NCI-H1417 (cell line): ENCODE data around the gene LRCH1.
A peak's percentile ranks its signal among the peaks of the same experiment; 100 is the strongest.

Experiments used
- DNase-seq, 3 experiments: peaks; one replicate each; lab custom pipeline; 2025; lab: John Stamatoyannopoulos, UW

LRCH1 gene

DNA sequence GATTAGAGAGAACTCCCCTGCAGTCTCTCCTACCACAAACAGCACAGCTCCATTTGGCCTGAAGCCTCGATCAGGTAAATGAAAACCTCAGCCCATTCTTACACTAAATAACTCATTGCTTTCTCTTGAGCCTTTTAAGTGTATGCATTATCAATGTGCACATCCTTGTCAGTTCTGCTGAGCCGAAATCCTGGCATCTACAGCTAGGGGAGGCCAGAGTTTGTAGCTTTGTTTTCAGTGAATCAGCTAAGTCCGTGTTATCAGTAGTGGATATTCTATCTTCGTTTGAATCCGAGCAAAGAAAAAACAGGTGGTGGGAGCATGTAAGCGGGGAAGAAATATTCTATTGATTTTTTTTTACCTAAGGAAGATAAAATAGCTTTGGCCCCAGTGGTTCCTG, 159.6 kb downstream of the LRCH1 start:
- peak; percentile 0 to 72 (median 27) for DNase-seq

DNA sequence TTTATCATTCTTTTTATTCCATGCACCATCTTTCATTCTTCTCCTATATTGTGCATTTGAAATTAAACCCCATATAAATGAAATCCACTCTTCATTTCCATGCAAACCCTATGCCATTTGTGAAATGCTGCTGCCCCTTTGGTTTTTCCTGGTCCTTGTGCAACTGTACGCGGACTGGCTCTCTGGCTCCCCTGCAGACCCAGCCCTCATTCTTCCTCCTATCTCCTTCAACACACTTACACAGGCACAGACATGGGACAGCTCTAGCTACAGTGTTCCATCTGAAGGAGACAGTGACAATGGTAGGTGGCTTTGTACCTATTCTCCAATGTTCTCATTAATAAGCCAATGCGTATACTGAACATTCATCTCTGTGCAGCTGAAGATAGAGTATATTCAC, 162.4 kb downstream of the LRCH1 start:
- DNase-seq = no peak

DNA sequence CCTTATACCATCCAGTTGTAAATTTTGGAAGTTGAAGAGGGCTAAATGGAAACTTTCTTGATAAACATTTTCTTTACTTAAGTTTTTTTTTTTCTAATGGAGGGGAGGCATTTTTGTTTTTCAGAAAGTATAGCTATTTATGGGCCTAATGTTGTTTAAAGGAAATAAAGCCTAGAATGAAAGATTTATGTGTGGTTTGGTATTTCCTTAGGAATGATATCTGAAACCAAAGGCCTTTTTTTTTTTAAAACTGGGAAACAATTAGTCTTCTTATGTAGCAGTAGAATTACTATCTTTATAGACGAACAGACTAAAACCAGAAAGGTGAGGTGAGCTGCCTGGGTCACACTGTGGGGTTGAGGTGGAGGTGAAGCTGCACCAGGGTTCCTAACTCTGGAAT, 163.9 kb downstream of the LRCH1 start:
- DNase-seq = no peak

DNA sequence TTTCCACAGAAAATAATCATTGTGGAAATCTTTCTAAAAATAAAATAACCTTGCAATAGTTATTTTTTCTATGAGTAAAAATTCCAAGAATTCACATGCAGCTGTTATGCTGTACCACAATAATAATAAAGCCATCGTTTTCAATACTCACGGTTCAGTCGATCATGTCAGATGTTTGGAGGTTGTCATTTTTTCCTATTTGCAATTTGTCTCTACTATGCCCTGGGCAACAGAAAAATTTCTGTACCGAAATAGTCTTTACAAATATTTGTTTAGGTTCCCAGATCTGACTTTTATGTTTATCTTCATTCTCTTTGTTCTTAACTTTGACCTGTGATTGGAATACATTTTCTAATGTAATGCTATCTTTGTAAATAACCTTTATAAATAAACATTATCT, 164.3 kb downstream of the LRCH1 start:
- DNase-seq = peak in 1 of 3 experiments; percentile 1

GRCh38 chr13:46717856-46718255, 164.9 kb downstream of the LRCH1 start:
- no peak for DNase-seq

- DNase-seq = no peak
Measured at GRCh38 chr13:46720189-46720588, 167.2 kb downstream of the LRCH1 start.

DNA sequence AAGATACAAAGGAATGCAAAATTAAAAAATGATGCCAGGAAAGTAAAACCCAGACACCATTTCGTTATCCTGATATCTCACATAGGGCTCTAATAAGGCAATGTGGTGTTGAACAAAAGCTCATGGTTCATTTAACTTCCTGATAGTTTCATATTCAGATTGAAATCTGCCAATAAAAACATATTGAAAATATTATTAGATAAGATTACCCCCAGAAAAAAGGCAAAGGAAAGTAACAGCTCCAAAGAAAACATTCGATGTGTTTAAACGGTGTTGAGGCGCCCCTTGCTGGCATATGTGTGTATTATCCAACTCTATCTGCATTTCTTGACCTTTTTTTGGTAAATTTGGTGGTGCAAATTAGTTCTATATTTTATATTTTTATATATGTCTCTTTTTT, 168.1 kb downstream of the LRCH1 start:
- peak; percentile 11 to 65 (median 14) for DNase-seq

- DNase-seq = no peak
Measured at GRCh38 chr13:46726347-46726746, 173.4 kb downstream of the LRCH1 start.

GRCh38 chr13:46728777-46729176, 175.8 kb downstream of the LRCH1 start:
- no peak for DNase-seq

DNA sequence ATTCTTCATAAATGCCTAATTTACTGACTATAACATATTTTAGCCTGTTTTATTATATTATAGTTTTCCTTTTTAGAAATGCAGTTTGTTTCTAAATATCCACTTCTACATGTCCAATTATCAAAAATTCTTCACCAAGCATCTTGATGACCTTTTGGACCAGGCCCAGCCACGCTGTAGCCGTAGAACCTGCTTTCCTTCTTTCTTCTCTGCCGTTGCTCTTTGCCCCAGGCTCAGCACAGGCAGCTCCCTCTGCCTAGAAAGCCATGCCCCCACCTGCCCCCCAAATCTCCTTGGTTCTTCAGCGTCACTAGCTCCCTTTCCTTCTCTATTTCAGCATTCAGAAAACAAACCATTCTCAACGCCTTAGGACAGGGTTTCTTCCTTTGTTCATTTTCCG, 178.6 kb downstream of the LRCH1 start:
- DNase-seq = no peak

GRCh38 chr13:46735425-46735824, 182.5 kb downstream of the LRCH1 start:
- no peak for DNase-seq

DNA sequence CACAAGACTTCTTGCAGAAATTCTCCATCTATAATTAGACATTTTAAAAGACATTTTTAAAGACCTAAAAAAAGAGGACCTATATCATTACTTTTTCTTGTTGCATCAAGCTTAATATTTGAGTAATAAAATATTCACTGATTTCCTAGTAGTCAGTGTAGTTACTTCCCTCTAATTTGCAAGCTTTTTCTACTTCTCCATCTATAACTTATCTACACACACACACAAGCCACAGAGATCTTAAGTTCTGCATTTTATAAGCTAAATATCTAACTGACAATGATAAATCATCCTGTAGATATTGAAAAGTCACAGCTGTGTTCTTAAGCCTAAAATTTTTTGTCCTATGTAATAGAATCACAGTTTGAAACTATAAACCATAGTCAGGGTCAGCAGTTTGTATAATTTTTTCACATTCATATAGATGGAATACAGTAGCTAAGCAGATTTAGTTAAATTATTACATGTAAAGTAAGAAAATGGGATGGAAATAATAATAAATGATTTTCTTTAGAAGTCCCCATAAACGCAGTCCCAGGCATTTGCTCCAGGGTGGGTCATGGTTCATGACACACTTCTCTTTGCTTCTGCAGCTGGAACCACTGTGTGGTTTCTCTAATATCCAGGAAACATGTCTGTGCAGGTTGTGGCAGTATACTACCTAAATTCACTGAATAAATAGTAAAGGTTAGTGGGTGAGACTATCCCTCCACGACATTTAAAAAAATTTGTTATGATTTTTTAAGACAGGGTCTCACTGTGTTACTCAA, 183.8 kb downstream of the LRCH1 start:
- no peak for DNase-seq

DNA sequence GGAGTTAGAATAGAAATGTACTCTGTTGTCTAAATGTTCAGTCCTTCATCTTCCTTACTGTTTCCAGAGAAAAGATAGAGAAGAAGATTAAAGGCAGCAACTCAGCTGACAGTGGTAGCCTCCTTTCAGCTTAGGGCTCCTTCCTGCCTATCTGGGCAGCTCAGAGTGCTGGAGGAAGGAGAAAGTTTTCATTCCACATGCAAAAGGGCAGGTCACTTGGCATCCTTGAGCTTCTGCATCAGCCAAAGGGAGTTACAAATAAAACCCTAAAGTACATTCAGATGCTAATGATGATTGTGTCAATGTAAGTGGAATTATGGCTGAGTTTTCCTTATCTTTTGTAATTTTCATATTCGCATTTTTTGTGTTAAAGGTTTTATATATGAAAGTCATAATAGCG, 185.1 kb downstream of the LRCH1 start:
- DNase-seq = no peak

- DNase-seq = no peak
Measured at GRCh38 chr13:46738766-46739165, 185.8 kb downstream of the LRCH1 start.

DNA sequence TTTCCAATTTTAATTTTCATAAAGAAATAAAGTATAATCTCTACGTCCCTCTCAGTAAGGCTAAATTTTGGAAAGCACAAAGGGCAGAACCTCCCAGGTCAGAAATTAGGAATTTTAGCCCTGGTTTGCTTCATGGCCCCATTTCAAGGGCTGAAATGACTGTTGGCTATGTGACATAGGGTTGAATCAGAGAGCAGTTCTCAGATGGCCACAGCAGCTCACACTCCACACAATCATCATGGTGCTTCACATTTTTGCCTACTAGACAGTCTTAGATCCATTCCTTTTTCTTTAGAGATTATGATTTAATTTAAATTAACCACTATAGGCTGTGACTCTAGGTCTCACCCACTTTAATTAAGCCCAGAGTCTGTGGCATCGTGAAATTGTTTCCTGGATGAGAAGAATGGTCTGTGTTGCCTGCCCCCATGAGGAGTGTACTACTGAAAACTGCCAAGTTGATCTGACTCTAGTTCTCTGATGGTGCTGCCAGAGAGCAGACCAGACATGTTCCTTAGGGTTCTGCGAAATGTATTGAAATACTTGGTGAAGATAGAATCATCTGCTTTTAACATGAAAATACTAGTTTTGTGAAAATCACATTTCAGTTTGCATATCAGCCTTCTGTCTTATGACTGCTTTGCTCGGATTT, 186.6 kb downstream of the LRCH1 start:
- DNase-seq = no peak

DNA sequence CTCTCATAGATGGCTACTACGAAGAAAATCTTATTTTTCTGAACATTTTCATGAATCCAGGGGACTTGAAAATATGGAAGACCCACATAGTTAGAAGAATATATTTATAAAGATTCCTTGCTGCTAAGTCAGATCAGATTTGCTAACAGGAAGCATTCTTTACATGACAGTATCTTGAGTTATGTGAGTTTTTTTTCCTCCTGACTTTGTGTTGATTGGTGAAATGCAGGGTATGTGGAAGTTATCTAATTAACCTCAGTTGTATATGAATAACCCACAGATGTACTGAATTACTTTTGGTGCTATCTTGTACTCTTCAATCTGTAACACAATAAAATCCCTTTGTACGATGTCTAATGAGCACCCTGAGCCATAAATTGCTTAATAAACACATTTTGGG, 190.2 kb downstream of the LRCH1 start:
- DNase-seq = no peak

- DNase-seq = no peak
Measured at GRCh38 chr13:46745062-46745461, 192.1 kb downstream of the LRCH1 start.

DNA sequence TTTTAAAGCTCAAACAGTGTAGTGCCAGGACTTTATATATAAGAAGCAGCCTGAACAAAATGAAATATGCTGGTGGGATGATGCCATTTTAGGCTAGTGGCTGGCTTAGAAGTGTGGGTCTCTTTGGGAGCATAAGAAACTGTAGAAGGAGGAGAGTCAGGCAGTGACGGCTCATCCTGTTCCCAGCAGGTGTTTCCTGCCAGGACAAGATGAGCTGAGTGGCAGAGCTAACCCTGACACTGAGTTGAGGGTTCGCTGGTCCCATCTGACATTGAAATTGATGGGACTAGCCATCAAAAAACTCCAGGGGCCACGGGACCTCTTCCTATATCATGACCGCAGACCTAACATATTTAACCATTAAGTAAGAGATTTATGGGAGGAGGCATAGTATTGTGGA, 192.7 kb downstream of the LRCH1 start:
- DNase-seq = no peak

GRCh38 chr13:46747031-46747820, 194.3 kb downstream of the LRCH1 start:
- DNase-seq = no peak

- no peak for DNase-seq
Measured at GRCh38 chr13:46748300-46748699, 195.3 kb downstream of the LRCH1 start.

- DNase-seq = no peak
Measured at GRCh38 chr13:46749951-46750350, 197.0 kb downstream of the LRCH1 start.

DNA sequence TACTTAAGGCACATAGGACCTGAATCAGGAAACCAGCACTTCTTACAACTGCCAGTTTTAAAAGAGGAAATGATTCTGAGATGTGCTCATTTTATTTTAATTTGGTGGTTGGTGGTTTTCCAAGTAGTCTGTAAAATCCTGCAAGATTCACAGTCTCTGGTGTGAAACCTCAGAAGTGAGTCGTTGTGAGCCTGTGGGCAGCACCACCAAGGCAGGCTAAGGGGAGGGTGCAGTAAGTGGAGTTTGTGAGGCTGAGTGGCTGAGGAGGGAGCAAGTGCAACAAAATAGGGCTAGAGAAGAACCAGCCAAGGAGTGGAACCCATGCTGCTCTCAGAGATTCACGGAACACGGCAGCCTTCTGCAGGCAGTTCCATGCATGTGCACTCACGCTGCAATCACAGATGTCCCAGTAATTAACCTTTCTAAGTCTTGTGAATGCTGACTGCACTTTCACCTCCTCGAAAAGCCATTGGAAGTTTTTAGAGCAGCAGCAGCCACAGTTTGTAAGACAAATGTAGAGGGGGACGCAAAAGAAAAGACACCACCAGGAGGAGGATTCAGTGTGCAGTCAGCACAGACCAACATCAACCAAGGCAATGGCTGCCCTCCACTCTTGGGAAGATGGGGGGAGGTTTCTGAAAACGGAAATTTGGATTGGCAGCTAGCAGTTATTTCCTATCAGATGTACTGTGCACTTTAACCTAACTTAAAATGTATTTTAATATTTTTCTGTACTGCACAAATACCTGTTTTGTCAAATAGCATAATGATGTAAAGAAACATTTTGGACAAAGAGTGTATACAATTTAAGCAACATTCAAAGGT, 199.1 kb downstream of the LRCH1 start:
- DNase-seq = no peak
